GM20000 (cell line): Measurements from ENCODE around the gene CA6.

Source experiments
- DNase-seq: peaks from one replicate; pipeline ENCODE4 v3.0.0; 2012; ENCODE audit warnings: low spot score
- TF ChIP-seq, protein P1 (sequence below): IDR thresholded peaks from 2 replicates; pipeline ENCODE4 v1.5.1; 2012; ENCODE audit warnings: mild to moderate bottlenecking, control low read depth; ENCODE audit errors: extremely low read depth, missing control alignments

CA6 gene

DNA sequence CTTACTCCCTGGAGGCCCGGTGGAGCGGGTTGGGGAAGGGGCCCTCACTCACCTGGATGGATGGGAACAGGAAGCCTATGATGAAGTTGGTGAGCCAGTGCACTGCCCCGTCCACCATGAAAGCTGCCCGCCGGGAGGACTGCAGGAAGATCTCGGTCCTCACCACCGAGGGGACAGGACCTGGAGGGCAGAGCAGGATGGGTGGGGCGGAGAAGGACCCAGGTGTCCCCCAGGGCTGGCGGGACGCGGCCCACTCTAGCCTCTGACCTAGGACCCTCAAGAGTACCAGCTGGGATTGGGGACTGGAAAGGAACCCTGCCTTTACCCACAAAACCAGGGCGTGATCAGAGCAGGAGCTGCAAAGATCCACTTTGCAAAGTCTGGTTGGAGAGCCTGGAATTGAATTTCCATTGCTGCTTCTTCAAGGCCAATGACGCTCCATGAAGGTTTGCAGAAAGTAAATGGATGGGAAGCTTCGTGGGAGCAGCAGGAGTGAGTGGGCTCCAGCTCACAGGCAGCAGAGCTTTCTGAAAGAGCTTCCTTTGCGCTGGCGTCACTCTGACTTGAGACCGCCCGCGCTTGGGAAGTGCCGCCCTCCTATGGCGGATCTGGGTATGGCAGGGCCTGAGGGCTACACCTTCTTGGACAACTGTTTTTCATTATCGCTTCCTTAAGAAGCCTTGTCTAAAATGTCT is 59.2 kb downstream of the CA6 start:
- TF ChIP-seq, protein P1, sequence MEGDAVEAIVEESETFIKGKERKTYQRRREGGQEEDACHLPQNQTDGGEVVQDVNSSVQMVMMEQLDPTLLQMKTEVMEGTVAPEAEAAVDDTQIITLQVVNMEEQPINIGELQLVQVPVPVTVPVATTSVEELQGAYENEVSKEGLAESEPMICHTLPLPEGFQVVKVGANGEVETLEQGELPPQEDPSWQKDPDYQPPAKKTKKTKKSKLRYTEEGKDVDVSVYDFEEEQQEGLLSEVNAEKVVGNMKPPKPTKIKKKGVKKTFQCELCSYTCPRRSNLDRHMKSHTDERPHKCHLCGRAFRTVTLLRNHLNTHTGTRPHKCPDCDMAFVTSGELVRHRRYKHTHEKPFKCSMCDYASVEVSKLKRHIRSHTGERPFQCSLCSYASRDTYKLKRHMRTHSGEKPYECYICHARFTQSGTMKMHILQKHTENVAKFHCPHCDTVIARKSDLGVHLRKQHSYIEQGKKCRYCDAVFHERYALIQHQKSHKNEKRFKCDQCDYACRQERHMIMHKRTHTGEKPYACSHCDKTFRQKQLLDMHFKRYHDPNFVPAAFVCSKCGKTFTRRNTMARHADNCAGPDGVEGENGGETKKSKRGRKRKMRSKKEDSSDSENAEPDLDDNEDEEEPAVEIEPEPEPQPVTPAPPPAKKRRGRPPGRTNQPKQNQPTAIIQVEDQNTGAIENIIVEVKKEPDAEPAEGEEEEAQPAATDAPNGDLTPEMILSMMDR, result peak; percentile 99
- peak; percentile 87 for DNase-seq

GRCh38 chr1:9005395-9005708 is 59.7 kb downstream of the CA6 start:
- DNase-seq, result no peak
- TF ChIP-seq, protein P1, result no peak

DNA sequence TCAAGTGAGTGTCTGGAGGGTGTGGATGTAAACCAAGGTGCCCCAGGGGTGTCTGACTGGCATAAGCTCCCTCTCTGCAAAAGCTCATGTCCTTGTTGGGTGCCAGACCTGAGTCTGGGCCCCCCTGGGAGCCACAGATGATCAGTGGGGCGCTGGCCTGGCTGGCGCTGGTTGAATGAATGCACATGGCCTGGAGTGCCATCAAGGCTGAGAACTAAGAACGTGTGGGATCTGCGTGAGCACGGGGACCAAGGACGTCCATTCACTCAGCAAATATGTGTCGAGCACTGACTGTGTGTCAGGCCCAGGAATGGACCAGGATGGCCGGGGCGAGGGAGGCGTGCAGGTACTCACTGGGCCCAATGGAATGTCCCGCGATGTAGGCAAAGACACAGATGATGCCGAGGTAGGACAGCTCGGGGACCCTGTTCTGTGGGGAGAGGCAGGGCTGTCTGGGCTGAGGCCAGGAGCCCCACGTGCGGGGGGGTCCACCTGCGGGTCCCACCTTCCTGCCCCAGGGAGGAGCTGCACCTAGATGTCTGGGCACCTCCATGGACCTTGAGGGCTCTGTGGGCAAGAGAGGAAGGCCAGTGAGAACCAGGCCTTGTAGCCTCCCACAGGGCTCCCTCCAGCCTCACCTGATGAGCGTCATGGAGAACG is 61.4 kb downstream of the CA6 start:
- TF ChIP-seq, protein P1, result no peak
- DNase-seq, result no peak

DNA sequence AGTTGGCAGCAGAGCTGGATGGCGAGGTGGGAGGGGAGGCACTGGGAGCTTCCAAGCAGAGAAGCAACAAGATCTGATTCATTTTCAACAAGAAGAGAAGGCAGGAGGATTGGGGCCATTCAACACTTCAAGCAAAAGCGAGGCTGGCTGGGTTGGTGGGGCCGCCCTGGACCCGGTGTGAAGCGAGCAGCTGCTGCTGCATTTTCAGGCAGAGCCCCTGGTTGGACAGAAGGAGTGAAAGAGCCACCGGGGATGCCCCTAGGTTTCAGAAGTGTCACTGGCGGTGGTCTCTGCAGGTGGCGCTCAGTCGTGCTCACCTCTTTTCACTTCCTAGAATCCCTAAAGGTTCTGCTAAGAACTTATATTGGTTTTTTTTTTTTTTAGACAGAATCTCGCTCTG is 62.6 kb downstream of the CA6 start:
- TF ChIP-seq, protein P1, result no peak
- DNase-seq, result peak; percentile 44

DNA sequence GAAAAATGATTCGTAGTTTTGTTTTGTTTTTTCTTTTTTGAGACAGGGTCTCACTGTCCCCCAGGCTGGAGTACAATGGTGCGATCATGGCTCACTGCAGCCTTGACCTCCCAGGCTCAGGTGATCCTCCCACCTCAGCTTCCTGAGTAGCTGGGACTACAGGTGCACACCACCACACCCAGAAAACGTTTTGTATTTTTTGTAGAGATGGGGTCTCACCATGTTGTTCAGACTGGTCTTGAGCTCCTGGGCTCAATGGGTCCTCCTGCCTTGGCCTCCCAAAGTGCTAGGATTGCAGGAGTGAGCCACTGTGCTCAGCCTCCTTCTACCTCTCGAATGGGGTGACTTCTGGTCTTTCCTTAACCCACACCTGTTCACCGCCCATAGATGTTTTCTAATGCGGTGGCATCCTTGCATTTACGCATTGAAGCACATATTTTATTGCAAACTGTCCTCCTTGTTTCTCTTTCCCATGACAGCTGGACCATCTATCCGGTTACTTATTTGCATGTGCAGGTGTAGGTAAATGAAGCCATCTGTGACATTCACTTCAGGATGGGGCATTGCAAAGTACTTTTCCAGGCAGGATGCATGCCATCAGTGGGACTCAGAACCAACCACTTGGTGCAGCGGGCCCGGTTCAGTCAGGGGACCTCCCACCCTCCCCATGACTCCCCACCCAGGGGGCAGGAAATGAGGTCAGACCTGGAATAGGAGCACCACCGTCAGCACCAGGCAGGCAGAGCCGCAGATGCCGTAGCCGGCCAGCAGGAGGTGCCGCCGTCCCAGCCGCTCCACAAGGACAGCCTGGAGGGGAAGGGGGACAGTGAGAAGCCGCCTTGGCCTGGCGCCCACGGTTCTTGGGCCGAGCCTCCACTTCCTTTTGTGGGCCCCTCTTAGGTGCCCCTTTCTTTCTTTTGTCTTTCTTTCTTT is 64.0 kb downstream of the CA6 start:
- peak; percentile 71 for DNase-seq
- TF ChIP-seq, protein P1, result peak; percentile 83

DNA sequence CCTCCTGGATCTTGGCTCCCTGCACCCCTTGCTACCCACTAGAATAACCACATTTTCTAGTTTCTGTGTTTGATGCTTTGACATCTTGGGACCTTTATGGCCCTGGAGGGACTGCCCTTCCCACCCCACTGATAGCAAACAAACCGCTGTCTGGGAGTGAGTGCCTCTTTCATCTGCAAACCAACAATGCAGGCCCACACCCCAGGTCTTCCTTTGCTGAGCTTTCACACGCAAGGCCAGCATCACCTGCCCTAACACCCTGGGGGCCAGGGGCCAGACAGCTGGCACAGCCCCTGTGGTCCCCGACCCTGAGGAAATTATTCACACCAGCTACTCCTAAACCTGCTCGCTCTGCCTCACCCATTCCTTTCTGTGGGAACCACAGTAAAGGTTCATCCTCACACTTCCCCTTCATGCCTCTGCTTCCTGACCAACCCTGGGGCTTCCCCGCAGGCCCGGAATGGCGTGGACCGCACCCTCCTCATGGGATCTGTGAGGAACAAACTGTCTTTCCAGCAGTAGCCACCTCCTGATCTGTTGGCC is 65.2 kb downstream of the CA6 start:
- DNase-seq, result no peak
- TF ChIP-seq, protein P1, result no peak
